Natural killer cell treated with Interleukin-12 subunit alpha and Interleukin-12 subunit beta and Interleukin-15 and Interleukin-18, amount 100 ng/mL, for 72 hours (primary cell): Measurements from ENCODE around the gene GEMIN8. TPM values are rescaled to one million over a fixed set of nuclear protein-coding genes. Genes with fewer than 3 reads are reported as not detected.

Experiments used
- ATAC-seq, 2 donors: fragments of 150-1000 bp; cut with Tn5 transposase in 1 of 2; sonication (Bioruptor Pico), chemical (Tn5 transposase) in 1 of 2; 2 replicates each; pipeline ENCODE4 v1.10.0; 2021
- DNase-seq: peaks from one replicate; pipeline ENCODE4 v3.0.0; 2022; ENCODE audit warnings: low spot score
- H3K27ac Mint-ChIP-seq, 2 donors: 1 replicate in 1 of 2; 2 replicates in 1 of 2; pipeline ENCODE4 v1.8.0; 2022; ENCODE audit warnings: mixed read lengths in 2 of 2, mild to moderate bottlenecking in 1 of 2, moderate library complexity in 1 of 2
- H3K27me3 Mint-ChIP-seq, 2 donors: 1 replicate in 1 of 2; 2 replicates in 1 of 2; pipeline ENCODE4 v1.8.0; 2022; ENCODE audit warnings: mixed read lengths in 2 of 2
- H3K36me3 Mint-ChIP-seq: one replicate; pipeline ENCODE4 v1.8.0; 2022; ENCODE audit warnings: mixed read lengths
- H3K4me1 Mint-ChIP-seq, 2 donors: 1 replicate in 1 of 2; 2 replicates in 1 of 2; pipeline ENCODE4 v1.8.0; 2022; ENCODE audit warnings: low read depth in 2 of 2, mixed read lengths in 2 of 2, mild to moderate bottlenecking in 1 of 2
- H3K4me3 Mint-ChIP-seq: one replicate; pipeline ENCODE4 v1.8.0; 2022; ENCODE audit warnings: mixed read lengths
- H3K9me3 Mint-ChIP-seq: 2 replicates; pipeline ENCODE4 v1.8.0; 2022; ENCODE audit warnings: mixed read lengths
- total RNA-seq, 2 donors: library from RNA; stranded (reverse); gene quantifications; one replicate each; pipeline ENCODE4 v1.2.3, GENCODE V29; 2022

Gene GEMIN8
- total RNA-seq, 2 donors from 2014 or later = 21.7 to 24.4 TPM

DNA sequence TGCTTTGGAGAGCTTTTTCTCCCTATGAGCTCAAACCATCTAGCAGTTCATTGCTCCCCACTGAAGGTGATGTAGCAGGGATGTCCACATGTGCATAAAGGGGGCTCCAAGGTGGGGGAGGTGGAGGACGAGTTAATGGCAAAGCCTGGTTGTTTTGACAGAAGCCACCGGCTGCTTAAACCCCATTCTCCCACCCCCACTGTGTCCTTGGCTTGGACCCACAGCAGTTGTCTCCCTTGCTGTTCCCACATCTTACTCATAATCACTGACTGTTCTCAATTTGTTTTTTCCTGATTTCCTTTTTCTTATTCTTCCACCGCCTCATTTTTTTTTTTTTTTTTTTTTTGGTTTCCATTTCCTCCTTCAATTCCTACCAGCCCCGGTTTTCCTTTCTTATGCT lies 72.7 kb downstream of the GEMIN8 start:
- Mint-ChIP-seq H3K27ac (no peak overlapping the region), H3K36me3 (no peaks in the 10 kb centered on the region), H3K27me3 (peaks cover 22 to 24% of the 10 kb centered on the region in 2 donors), H3K4me1 (no peaks in the 10 kb centered on the region), H3K9me3 (peaks cover 3% of the 10 kb centered on the region), H3K4me3 (no peak overlapping the region)
- ATAC-seq = no peak
- DNase-seq = no peak

Other genes starting within 250 kb of the GEMIN8 start
- gene GPM6B, start 212.8 kb downstream of the GEMIN8 start, total RNA-seq = not detected